ENCODE data around the gene SORCS1. TPM values are rescaled to one million over a fixed set of nuclear protein-coding genes. Genes with fewer than 3 reads are reported as not detected.

The SORCS1 gene
- total RNA-seq, 1 experiment from 2014 or later: 0.11 TPM

DNA sequence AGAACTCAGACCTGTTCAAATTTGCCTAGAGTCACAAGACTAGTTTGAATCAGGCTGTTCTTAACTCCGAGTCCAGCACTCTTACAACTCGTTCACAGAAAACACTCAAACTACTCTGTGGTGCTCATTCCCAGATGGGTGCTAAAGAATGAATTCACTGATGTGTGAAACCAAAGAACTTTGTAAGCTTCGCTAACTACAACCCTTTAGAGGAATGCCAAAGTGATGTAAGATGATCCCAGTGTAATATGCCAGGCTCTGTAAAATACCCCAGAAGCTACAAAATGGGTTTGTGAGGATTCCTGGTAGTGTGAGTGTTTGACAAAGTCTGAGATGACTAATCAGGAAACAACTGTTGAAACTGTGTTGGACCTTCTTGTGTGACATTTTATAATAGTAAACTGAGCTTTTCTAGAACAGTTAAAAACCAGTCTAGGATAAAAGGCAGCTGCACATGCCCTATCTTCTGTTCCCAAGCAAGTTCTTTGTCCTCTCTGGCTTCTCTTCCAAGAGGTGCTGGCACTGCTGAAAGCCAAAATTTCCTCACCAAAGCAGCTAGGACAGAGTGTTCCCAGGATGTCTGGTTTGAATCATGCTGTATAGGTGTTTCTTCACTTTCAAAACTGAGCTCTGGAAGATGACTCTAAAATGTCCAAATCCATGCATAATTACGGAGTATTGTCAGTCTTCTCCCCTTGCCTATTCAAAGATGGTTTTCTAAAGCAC is 527.6 kb downstream of the SORCS1 start:
- TF ChIP-seq EZH2phosphoT487 (IDR thresholded peaks at IDR 0.05; ENCODE audit: borderline replicate concordance, low read length): no peak
- no peaks in the 10 kb centered on the region for H4K20me1 ChIP-seq (ENCODE audit: low read length)
- CTCF ChIA-PET: no interaction called here
- H3K4me1 ChIP-seq (ENCODE audit: insufficient read depth, low read length): no peaks in the 10 kb centered on the region
- intact Hi-C loops (cut with micrococcal nuclease): no loop called here
- no peak overlapping the region for H2AFZ ChIP-seq (ENCODE audit: low read length)
- no peak overlapping the region for H3K27ac ChIP-seq (ENCODE audit: low read length)
- no peak overlapping the region for H3K9ac ChIP-seq (ENCODE audit: low read length)
- no peak overlapping the region for H3K4me2 ChIP-seq (ENCODE audit: low read length)
- no peak overlapping the region for H3K4me3 ChIP-seq (ENCODE audit: low read length)
- POLR2A ChIA-PET (ENCODE audit: unreplicated experiment): no interaction called here
- BruUV-seq (replicated peaks): no TSS peak
- ATAC-seq: no peak
- H3K79me2 ChIP-seq (ENCODE audit: low read length): no peaks in the 10 kb centered on the region
- H3K36me3 ChIP-seq (ENCODE audit: low read depth, low read length): no peaks in the 10 kb centered on the region
- H3K9me3 ChIP-seq (ENCODE audit: low read length): no peaks in the 10 kb centered on the region
- no peaks in the 10 kb centered on the region for H3K9me2 ChIP-seq (replicated peaks; ENCODE audit: low read length)
- H3F3A ChIP-seq (ENCODE audit: low read length, unreplicated experiment): no peaks in the 10 kb centered on the region
- no peaks in the 10 kb centered on the region for H3K27me3 ChIP-seq (ENCODE audit: low read length)
- no peak for DNase-seq

DNA sequence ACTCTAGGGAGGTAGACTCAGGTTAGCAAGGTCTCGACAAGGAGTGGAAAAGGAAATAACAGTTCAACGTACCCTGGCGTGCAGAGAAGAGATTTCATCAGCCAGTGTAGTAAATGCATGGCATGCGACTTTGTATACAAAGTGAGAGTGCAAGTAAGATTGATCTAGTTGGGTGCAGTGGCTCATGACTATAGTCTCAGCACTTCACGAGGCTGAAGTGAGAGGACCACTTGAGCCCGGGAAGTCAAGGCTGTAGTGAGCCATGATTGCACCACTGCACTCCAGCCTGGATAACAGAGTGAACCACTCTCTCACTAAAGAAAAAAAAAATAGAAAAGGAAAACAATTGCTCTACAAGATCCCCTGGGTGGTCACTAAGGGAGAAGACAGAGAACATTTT is 528.6 kb downstream of the SORCS1 start:
- Histone ChIP-seq H4K20me1 (ENCODE audit: low read length) (no peaks in the 10 kb centered on the region), H3K4me1 (ENCODE audit: insufficient read depth, low read length) (no peaks in the 10 kb centered on the region), H3K79me2 (ENCODE audit: low read length) (no peaks in the 10 kb centered on the region), H3K36me3 (ENCODE audit: low read depth, low read length) (no peaks in the 10 kb centered on the region), H3K4me3 (ENCODE audit: low read length) (no peak overlapping the region), H3K9me3 (ENCODE audit: low read length) (no peaks in the 10 kb centered on the region), H3K9me2 (replicated peaks; ENCODE audit: low read length) (no peaks in the 10 kb centered on the region), H2AFZ (ENCODE audit: low read length) (no peak overlapping the region), H3K27ac (ENCODE audit: low read length) (no peak overlapping the region), H3F3A (ENCODE audit: low read length, unreplicated experiment) (no peaks in the 10 kb centered on the region), H3K9ac (ENCODE audit: low read length) (no peak overlapping the region), H3K4me2 (ENCODE audit: low read length) (no peak overlapping the region), H3K27me3 (ENCODE audit: low read length) (no peaks in the 10 kb centered on the region)
- ATAC-seq (no peak), DNase-seq (no peak)
- intact Hi-C loops (cut with micrococcal nuclease): no loop called here
- TF ChIP-seq, protein P1, sequence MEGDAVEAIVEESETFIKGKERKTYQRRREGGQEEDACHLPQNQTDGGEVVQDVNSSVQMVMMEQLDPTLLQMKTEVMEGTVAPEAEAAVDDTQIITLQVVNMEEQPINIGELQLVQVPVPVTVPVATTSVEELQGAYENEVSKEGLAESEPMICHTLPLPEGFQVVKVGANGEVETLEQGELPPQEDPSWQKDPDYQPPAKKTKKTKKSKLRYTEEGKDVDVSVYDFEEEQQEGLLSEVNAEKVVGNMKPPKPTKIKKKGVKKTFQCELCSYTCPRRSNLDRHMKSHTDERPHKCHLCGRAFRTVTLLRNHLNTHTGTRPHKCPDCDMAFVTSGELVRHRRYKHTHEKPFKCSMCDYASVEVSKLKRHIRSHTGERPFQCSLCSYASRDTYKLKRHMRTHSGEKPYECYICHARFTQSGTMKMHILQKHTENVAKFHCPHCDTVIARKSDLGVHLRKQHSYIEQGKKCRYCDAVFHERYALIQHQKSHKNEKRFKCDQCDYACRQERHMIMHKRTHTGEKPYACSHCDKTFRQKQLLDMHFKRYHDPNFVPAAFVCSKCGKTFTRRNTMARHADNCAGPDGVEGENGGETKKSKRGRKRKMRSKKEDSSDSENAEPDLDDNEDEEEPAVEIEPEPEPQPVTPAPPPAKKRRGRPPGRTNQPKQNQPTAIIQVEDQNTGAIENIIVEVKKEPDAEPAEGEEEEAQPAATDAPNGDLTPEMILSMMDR (conservative IDR thresholded peaks at IDR 0.05; ENCODE audit: low read depth, low read length): no peak
- TF ChIP-seq EZH2phosphoT487 (IDR thresholded peaks at IDR 0.05; ENCODE audit: borderline replicate concordance, low read length): no peak
- no peak for TF ChIP-seq EZH2 (IDR thresholded peaks at IDR 0.05; ENCODE audit: low read length, unreplicated experiment)
- ChIA-PET POLR2A (ENCODE audit: unreplicated experiment) (no interaction called here), CTCF (no interaction called here)
- no TSS peak for BruUV-seq (replicated peaks)

DNA sequence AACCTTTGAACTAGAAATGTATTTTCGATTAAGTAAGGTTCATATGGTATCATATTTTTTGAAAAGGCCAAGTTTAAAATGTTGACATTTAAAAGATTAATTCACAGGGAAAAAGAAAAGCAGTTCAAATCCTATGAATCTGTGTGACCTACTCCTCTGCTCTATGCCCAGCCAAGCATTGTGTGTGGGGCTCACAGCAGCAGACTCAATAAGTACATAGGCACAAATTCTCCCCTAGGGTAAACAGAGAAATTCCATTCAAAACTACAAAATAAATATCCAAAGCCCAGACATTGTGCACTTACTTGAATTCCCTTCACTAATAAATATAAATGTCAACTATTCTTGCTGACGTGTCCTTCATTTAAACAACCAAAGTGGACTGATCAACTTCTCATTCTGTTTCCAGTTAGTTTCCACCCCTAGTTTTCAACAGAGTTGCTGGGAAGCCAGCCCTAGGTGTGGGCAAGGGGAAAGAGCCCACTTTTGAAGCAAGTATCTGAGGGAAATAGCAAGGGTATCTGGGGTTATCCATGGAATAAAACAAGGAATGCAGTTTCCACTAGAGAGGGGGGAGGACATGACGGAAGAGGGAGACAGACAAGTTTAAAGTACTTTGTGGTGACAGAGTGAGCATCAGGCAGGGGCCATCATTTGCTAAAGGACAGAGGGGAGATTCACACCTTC is 533.3 kb downstream of the SORCS1 start:
- H3K27me3 ChIP-seq (ENCODE audit: low read length): no peaks in the 10 kb centered on the region
- H3F3A ChIP-seq (ENCODE audit: low read length, unreplicated experiment): no peaks in the 10 kb centered on the region
- H3K79me2 ChIP-seq (ENCODE audit: low read length): no peaks in the 10 kb centered on the region
- intact Hi-C loops (cut with micrococcal nuclease): no loop called here
- H4K20me1 ChIP-seq (ENCODE audit: low read length): no peaks in the 10 kb centered on the region
- H3K9me2 ChIP-seq (replicated peaks; ENCODE audit: low read length): no peaks in the 10 kb centered on the region
- H3K4me3 ChIP-seq (ENCODE audit: low read length): no peak overlapping the region
- ATAC-seq: no peak
- no peaks in the 10 kb centered on the region for H3K36me3 ChIP-seq (ENCODE audit: low read depth, low read length)
- H2AFZ ChIP-seq (ENCODE audit: low read length): no peak overlapping the region
- ChIA-PET POLR2A (ENCODE audit: unreplicated experiment) (no interaction called here), CTCF (no interaction called here)
- H3K9me3 ChIP-seq (ENCODE audit: low read length): no peaks in the 10 kb centered on the region
- H3K9ac ChIP-seq (ENCODE audit: low read length): no peak overlapping the region
- no peaks in the 10 kb centered on the region for H3K4me1 ChIP-seq (ENCODE audit: insufficient read depth, low read length)
- H3K4me2 ChIP-seq (ENCODE audit: low read length): no peak overlapping the region
- DNase-seq: no peak
- BruUV-seq (replicated peaks): no TSS peak
- H3K27ac ChIP-seq (ENCODE audit: low read length): no peak overlapping the region
- no peak for TF ChIP-seq EZH2phosphoT487 (IDR thresholded peaks at IDR 0.05; ENCODE audit: borderline replicate concordance, low read length)
- no peak for TF ChIP-seq EZH2 (IDR thresholded peaks at IDR 0.05; ENCODE audit: low read length, unreplicated experiment)
- TF ChIP-seq, protein P1 (conservative IDR thresholded peaks at IDR 0.05; ENCODE audit: low read depth, low read length): no peak
